GM21619 (cell line): ENCODE data around the gene FBRSL1.
"Not testable (repeated sequence)": the region's sequence is repeated elsewhere in the genome, so short reads cannot be mapped to it uniquely, and the experiment has no call there.

ENCODE experiments used
- ATAC-seq: cut with Tn5 transposase; IDR thresholded peaks from one replicate; pipeline ENCODE4 v1.9.1; 2021; ENCODE audit not compliant: unreplicated experiment

The FBRSL1 gene

GRCh38 chr12:132489602-132490266 is at the start of gene FBRSL1:
Gene FBRSL1 (plus strand): TSS chr12:132490151.
- peak; percentile 44 for ATAC-seq

GRCh38 chr12:132440420-132440819 is 49.5 kb upstream of the FBRSL1 start:
- ATAC-seq = not testable (repeated sequence)

GRCh38 chr12:132441871-132442863 is 47.8 kb upstream of the FBRSL1 start:
- no peak for ATAC-seq

GRCh38 chr12:132443091-132443490 is 46.9 kb upstream of the FBRSL1 start:
- no peak for ATAC-seq

GRCh38 chr12:132444283-132444682 is 45.7 kb upstream of the FBRSL1 start:
- ATAC-seq = no peak

GRCh38 chr12:132444957-132445883 is 44.7 kb upstream of the FBRSL1 start:
- ATAC-seq = no peak

- ATAC-seq = no peak
Observed at GRCh38 chr12:132445884-132446632, 43.9 kb upstream of the FBRSL1 start.

- no peak for ATAC-seq
Observed at GRCh38 chr12:132446633-132447326, 43.2 kb upstream of the FBRSL1 start.

- no peak for ATAC-seq
Observed at GRCh38 chr12:132447327-132447720, 42.6 kb upstream of the FBRSL1 start.

GRCh38 chr12:132447731-132448462 is 42.1 kb upstream of the FBRSL1 start:
- no peak for ATAC-seq

- ATAC-seq = no peak
Observed at GRCh38 chr12:132448463-132448820, 41.5 kb upstream of the FBRSL1 start.

- peak; percentile 63 for ATAC-seq
Observed at GRCh38 chr12:132449565-132450417, 40.2 kb upstream of the FBRSL1 start.

GRCh38 chr12:132450418-132451171 is 39.4 kb upstream of the FBRSL1 start:
- no peak for ATAC-seq

- peak; percentile 50 for ATAC-seq
Observed at GRCh38 chr12:132451172-132451835, 38.6 kb upstream of the FBRSL1 start.

- no peak for ATAC-seq
Observed at GRCh38 chr12:132451836-132452195, 38.1 kb upstream of the FBRSL1 start.

- no peak for ATAC-seq
Observed at GRCh38 chr12:132452596-132453350, 37.2 kb upstream of the FBRSL1 start.
